HepG2 (cell line): Measurements from ENCODE around the gene WDR83. TPM values are rescaled to one million over a fixed set of nuclear protein-coding genes. Genes with fewer than 3 reads are reported as not detected.

Experiments used
- AGO1 ChIP-seq: fragments of 200-400 bp; formaldehyde crosslinking; IDR thresholded peaks from 2 replicates; pipeline ENCODE4 v1.6.1; 2017; ENCODE audit warnings: mild to moderate bottlenecking, low read depth, low read length, moderate library complexity; ENCODE audit not compliant: poor library complexity, severe bottlenecking
- EP300 ChIP-seq, 3 experiments: sonication (generic) in 1 of 3; formaldehyde crosslinking in 1 of 3; IDR thresholded peaks; 2 replicates each; pipeline versions ENCODE4 v1.5.1 to v1.6.1; 2011 to 2020; ENCODE audit warnings: low read depth in 2 of 3, low read length in 2 of 3, borderline replicate concordance in 1 of 3, improper control_type of control experiment in 1 of 3, mild to moderate bottlenecking in 1 of 3, missing genetic modification reagents in 1 of 3, moderate library complexity in 1 of 3
- GATAD1 ChIP-seq: IDR thresholded peaks from 2 replicates; pipeline ENCODE4 v1.6.1; 2016; ENCODE audit warnings: missing genetic modification reagents, missing compliant biosample characterization
- HHEX ChIP-seq: IDR thresholded peaks from 2 replicates; pipeline ENCODE4 v1.6.1; 2016; ENCODE audit warnings: control low read depth
- HMG20A ChIP-seq: IDR thresholded peaks from 2 replicates; pipeline ENCODE4 v1.6.1; 2016; ENCODE audit warnings: borderline replicate concordance
- IRF2 ChIP-seq: IDR thresholded peaks from 2 replicates; pipeline ENCODE4 v1.6.1; 2018; ENCODE audit warnings: missing genetic modification reagents, missing compliant biosample characterization
- JUNB ChIP-seq: sonication (generic); formaldehyde crosslinking; IDR thresholded peaks from 2 replicates; pipeline ENCODE4 v1.8.0; 2022; ENCODE audit warnings: missing genetic modification reagents, mild to moderate bottlenecking, borderline replicate concordance
- NR2C2 ChIP-seq: sonication (generic); formaldehyde crosslinking; IDR thresholded peaks from 2 replicates; pipeline ENCODE4 v1.4.0; 2020; ENCODE audit warnings: missing genetic modification reagents, mild to moderate bottlenecking, moderate library complexity, borderline replicate concordance
- RBAK ChIP-seq: sonication (generic); formaldehyde crosslinking; IDR thresholded peaks from 2 replicates; pipeline ENCODE4 v1.5.1; 2020; ENCODE audit warnings: mild to moderate bottlenecking, missing genetic modification reagents
- SP2 ChIP-seq: sonication (generic); formaldehyde crosslinking; IDR thresholded peaks from 2 replicates; pipeline ENCODE4 v1.5.1; 2020; ENCODE audit warnings: mild to moderate bottlenecking, missing genetic modification reagents
- ZFP62 ChIP-seq: sonication (generic); formaldehyde crosslinking; IDR thresholded peaks from 2 replicates; pipeline ENCODE4 v1.4.0; 2020; ENCODE audit warnings: missing genetic modification reagents
- ZFP90 ChIP-seq: sonication (generic); formaldehyde crosslinking; IDR thresholded peaks from 2 replicates; pipeline ENCODE4 v1.8.0; 2022; ENCODE audit warnings: missing genetic modification reagents, mild to moderate bottlenecking, inconsistent platforms, borderline replicate concordance
- ZNF143 ChIP-seq: sonication (generic); formaldehyde crosslinking; IDR thresholded peaks from 2 replicates; pipeline ENCODE4 v1.4.0; 2020; ENCODE audit warnings: missing genetic modification reagents
- ZNF207 ChIP-seq: fragments of 450-650 bp; IDR thresholded peaks from 2 replicates; pipeline ENCODE4 v1.6.1; 2016; ENCODE audit warnings: antibody characterized with exemption, borderline replicate concordance
- ZNF446 ChIP-seq: sonication (generic); formaldehyde crosslinking; IDR thresholded peaks from 2 replicates; pipeline ENCODE4 v1.5.0; 2020; ENCODE audit warnings: mild to moderate bottlenecking, missing genetic modification reagents
- ZNF781 ChIP-seq: sonication (generic); formaldehyde crosslinking; IDR thresholded peaks from 2 replicates; pipeline ENCODE4 v1.5.1; 2020; ENCODE audit warnings: borderline replicate concordance, mild to moderate bottlenecking, missing genetic modification reagents; ENCODE audit errors: not compliant biosample characterization
- polyA plus RNA-seq, 8 experiments: library from polyadenylated mRNA; depleted of rRNA in 3 of 8; stranded (reverse) in 7 of 8; unstranded in 1 of 8; fragments of >200 nt; fragmentation: Illumina TruSeq in 4 of 8; extraction: Trizol in 4 of 8; gene quantifications; 2 replicates each; pipeline versions ENCODE4 v1.2.1 to v1.2.3, GENCODE V29; 2011 to 2016; ENCODE audit warnings: low read depth in 4 of 8, missing spikeins in 1 of 8, mixed read lengths in 1 of 8; ENCODE audit not compliant: insufficient read depth in 1 of 8
- total RNA-seq, 5 experiments: library from RNA; depleted of rRNA; stranded (reverse); fragments of >200 nt; fragmentation: Illumina TruSeq; extraction: Trizol; gene quantifications; 2 replicates each; pipeline ENCODE4 v1.2.3, GENCODE V29; 2016; ENCODE audit warnings: low read depth in 1 of 5
- TF ChIP-seq, protein P1 (sequence below): sonication (generic); formaldehyde crosslinking; IDR thresholded peaks from 2 replicates; pipeline ENCODE4 v1.4.0; 2020; ENCODE audit warnings: mild to moderate bottlenecking, low read depth, missing genetic modification reagents
- TF ChIP-seq, protein P2 (sequence below): sonication (generic); formaldehyde crosslinking; IDR thresholded peaks from 2 replicates; pipeline ENCODE4 v1.4.0; 2020; ENCODE audit warnings: missing genetic modification reagents, borderline replicate concordance
- TF ChIP-seq, protein P3 (sequence below): IDR thresholded peaks from 2 replicates; pipeline ENCODE4 v1.6.1; 2016; ENCODE audit warnings: low read depth, borderline replicate concordance
- TF ChIP-seq, protein P4 (sequence below): sonication (generic); formaldehyde crosslinking; IDR thresholded peaks from 2 replicates; pipeline ENCODE4 v1.4.0; 2020; ENCODE audit warnings: missing genetic modification reagents

Gene WDR83
- total and polyA plus RNA-seq, 2 of the 13 experiments (the other 11 are each of a cell fraction or from before 2014, with no cell fraction given): 4.5 to 10.7 TPM

DNA sequence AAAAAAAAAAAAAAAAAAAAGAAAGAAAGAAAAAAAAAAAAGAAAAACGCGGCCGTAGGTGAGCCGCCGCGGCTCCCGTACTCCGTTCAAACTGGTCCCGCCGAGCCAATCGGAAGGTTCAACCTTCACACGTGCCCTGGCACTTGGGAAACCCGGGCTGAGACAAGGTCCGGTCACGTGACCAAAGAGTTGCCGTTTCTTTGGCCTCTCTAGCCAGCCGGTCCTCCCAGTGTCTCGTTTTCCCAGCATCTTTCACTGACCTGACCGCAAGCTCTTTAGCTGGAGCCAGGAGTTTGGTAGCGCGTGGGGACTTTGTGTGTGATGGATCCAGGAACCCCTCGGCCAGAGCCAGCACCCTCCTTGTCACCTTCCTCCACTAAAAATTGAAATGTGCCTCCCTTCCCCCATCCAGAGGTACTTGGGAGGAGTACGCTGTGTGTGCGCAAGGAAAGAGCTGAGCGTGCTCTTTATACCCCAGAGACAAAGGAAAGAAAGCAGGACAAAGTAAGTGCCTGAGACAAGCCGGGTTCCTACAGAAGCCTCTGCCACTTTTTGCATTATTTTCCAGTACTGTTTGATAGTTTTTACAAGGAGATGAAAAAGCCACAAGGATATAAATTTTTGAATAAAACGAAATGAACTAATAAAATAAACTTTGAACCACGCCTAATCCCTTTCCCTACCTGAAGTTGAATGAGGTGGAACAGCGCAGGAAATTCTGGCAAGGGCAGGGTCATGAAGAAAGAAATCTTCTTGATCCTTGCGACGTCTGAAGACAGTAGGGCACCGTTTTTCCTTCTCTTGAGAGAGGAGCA is 56.2 kb downstream of the WDR83 start (continued):
- TF ChIP-seq EP300 (IDR thresholded peaks at IDR 0.05; ENCODE audit: low read depth in 2 of 2, low read length in 2 of 2) (no peak), EP300 (CRISPR knock-in tag; IDR thresholded peaks at IDR 0.05; ENCODE audit: borderline replicate concordance) (no peak), ZFP90 (CRISPR knock-in tag) (no peak), HMG20A (CRISPR knock-in tag) (no peak), JUNB (CRISPR knock-in tag) (no peak), ZFP62 (CRISPR knock-in tag) (no peak), ZNF781 (peak; percentile 36), HHEX (no peak), IRF2 (CRISPR knock-in tag) (peak; percentile 86), ZNF143 (CRISPR knock-in tag) (peak; percentile 84), ZNF207 (peak; percentile 91; the same call in 1 of the 2 replicates), NR2C2 (peak; percentile 82), ZNF446 (CRISPR knock-in tag) (no peak), RBAK (CRISPR knock-in tag) (no peak), SP2 (peak; percentile 32; the same call in 1 of the 2 replicates), AGO1 (no peak), GATAD1 (peak; percentile 95)
- TF ChIP-seq, protein P1, sequence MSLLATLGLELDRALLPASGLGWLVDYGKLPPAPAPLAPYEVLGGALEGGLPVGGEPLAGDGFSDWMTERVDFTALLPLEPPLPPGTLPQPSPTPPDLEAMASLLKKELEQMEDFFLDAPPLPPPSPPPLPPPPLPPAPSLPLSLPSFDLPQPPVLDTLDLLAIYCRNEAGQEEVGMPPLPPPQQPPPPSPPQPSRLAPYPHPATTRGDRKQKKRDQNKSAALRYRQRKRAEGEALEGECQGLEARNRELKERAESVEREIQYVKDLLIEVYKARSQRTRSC (CRISPR knock-in tag): no peak
- TF ChIP-seq, protein P2, sequence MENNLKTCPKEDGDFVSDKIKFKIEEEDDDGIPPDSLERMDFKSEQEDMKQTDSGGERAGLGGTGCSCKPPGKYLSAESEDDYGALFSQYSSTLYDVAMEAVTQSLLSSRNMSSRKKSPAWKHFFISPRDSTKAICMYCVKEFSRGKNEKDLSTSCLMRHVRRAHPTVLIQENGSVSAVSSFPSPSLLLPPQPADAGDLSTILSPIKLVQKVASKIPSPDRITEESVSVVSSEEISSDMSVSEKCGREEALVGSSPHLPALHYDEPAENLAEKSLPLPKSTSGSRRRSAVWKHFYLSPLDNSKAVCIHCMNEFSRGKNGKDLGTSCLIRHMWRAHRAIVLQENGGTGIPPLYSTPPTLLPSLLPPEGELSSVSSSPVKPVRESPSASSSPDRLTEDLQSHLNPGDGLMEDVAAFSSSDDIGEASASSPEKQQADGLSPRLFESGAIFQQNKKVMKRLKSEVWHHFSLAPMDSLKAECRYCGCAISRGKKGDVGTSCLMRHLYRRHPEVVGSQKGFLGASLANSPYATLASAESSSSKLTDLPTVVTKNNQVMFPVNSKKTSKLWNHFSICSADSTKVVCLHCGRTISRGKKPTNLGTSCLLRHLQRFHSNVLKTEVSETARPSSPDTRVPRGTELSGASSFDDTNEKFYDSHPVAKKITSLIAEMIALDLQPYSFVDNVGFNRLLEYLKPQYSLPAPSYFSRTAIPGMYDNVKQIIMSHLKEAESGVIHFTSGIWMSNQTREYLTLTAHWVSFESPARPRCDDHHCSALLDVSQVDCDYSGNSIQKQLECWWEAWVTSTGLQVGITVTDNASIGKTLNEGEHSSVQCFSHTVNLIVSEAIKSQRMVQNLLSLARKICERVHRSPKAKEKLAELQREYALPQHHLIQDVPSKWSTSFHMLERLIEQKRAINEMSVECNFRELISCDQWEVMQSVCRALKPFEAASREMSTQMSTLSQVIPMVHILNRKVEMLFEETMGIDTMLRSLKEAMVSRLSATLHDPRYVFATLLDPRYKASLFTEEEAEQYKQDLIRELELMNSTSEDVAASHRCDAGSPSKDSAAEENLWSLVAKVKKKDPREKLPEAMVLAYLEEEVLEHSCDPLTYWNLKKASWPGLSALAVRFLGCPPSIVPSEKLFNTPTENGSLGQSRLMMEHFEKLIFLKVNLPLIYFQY: 0 out of 2 replicates have a peak, but pooled peaks have one; percentile 9
- TF ChIP-seq, protein P3, sequence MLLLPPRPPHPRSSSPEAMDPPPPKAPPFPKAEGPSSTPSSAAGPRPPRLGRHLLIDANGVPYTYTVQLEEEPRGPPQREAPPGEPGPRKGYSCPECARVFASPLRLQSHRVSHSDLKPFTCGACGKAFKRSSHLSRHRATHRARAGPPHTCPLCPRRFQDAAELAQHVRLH (CRISPR knock-in tag): peak; percentile 50; the same call in 1 of the 2 replicates
- TF ChIP-seq, protein P4, sequence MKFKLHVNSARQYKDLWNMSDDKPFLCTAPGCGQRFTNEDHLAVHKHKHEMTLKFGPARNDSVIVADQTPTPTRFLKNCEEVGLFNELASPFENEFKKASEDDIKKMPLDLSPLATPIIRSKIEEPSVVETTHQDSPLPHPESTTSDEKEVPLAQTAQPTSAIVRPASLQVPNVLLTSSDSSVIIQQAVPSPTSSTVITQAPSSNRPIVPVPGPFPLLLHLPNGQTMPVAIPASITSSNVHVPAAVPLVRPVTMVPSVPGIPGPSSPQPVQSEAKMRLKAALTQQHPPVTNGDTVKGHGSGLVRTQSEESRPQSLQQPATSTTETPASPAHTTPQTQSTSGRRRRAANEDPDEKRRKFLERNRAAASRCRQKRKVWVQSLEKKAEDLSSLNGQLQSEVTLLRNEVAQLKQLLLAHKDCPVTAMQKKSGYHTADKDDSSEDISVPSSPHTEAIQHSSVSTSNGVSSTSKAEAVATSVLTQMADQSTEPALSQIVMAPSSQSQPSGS (CRISPR knock-in tag): peak; percentile 71
